ENCODE results near the gene GOLM1.

GRCh38 chr9:86099701-86100364 is 475 bp upstream of the GOLM1 start:
- TF ChIP-seq, protein P1, sequence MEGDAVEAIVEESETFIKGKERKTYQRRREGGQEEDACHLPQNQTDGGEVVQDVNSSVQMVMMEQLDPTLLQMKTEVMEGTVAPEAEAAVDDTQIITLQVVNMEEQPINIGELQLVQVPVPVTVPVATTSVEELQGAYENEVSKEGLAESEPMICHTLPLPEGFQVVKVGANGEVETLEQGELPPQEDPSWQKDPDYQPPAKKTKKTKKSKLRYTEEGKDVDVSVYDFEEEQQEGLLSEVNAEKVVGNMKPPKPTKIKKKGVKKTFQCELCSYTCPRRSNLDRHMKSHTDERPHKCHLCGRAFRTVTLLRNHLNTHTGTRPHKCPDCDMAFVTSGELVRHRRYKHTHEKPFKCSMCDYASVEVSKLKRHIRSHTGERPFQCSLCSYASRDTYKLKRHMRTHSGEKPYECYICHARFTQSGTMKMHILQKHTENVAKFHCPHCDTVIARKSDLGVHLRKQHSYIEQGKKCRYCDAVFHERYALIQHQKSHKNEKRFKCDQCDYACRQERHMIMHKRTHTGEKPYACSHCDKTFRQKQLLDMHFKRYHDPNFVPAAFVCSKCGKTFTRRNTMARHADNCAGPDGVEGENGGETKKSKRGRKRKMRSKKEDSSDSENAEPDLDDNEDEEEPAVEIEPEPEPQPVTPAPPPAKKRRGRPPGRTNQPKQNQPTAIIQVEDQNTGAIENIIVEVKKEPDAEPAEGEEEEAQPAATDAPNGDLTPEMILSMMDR (conservative IDR thresholded peaks at IDR 0.05 in 1 of 2, IDR thresholded peaks at IDR 0.05 in 1 of 2; ENCODE audit: extremely low read depth in 1 of 2, insufficient read depth in 1 of 2, low read depth in 1 of 2, low read length in 2 of 2): no peak
- TF ChIP-seq EZH2 (IDR thresholded peaks at IDR 0.05; ENCODE audit: borderline replicate concordance, low read length): no peak

Measured in mammary epithelial cell (primary cell).